Panc1 (cell line): ENCODE results near the gene DCST1. TPM values are rescaled to one million over a fixed set of nuclear protein-coding genes. Genes with fewer than 3 reads are reported as not detected.

Experiments used
- ATAC-seq: fragments of 200-7000 bp; cut with Tn5 transposase; 2 replicates; pipeline ENCODE4 v1.9.1; 2020; ENCODE audit warnings: mild to moderate bottlenecking, moderate library complexity
- BruUV-seq: library from RNA; stranded (reverse); fragments of 400-500 nt; replicated peaks from 2 replicates; lab custom pipeline; 2021; lab: Mats Ljungman, UMichigan
- CTCF ChIA-PET: fragments of 300-600 bp; sonication (Branson Sonifier 250); formaldehyde crosslinking; loops from one replicate; lab custom pipeline; 2022; ENCODE audit warnings: antibody characterized with exemption; lab: Charles Lee
- POLR2A ChIA-PET: fragments of 300-600 bp; sonication (Branson Sonifier 250); formaldehyde crosslinking; loops from one replicate; lab custom pipeline; 2022; ENCODE audit warnings: antibody characterized with exemption; lab: Charles Lee
- DNase-seq: peaks from one replicate; pipeline ENCODE4 v3.0.0-alpha.2; 2010; ENCODE audit warnings: low read depth, low spot score
- H3K27ac ChIP-seq: 2 replicates; pipeline ENCODE4 v1.5.1; 2011; ENCODE audit warnings: mild to moderate bottlenecking, low read length, inconsistent platforms
- H3K27me3 ChIP-seq: fragments of 200-500 bp; sonication (Bioruptor generic); 2 replicates; pipeline ENCODE4 v1.6.0; 2014; ENCODE audit warnings: low read length, inconsistent platforms; ENCODE audit not compliant: control insufficient read depth, insufficient read depth
- H3K36me3 ChIP-seq: fragments of 200-500 bp; sonication (Bioruptor generic); 2 replicates; pipeline ENCODE4 v1.5.1; 2014; ENCODE audit warnings: inconsistent platforms, mild to moderate bottlenecking, low read length, moderate library complexity; ENCODE audit not compliant: control insufficient read depth, insufficient read depth
- H3K4me1 ChIP-seq: 2 replicates; pipeline ENCODE4 v1.5.1; 2011; ENCODE audit warnings: inconsistent platforms, mild to moderate bottlenecking, low read length, moderate library complexity; ENCODE audit not compliant: control insufficient read depth, insufficient read depth
- H3K4me3 ChIP-seq, 2 experiments: 2 replicates each; pipeline ENCODE4 v1.5.1; 2011 to 2012; ENCODE audit warnings: low read depth in 2 of 2, low read length in 2 of 2, mild to moderate bottlenecking in 2 of 2, inconsistent platforms in 1 of 2, moderate library complexity in 1 of 2
- H3K9me3 ChIP-seq: fragments of 200-500 bp; sonication (Bioruptor generic); 2 replicates; pipeline ENCODE4 v1.5.1; 2014; ENCODE audit warnings: low read depth, mild to moderate bottlenecking, inconsistent platforms, low read length, moderate library complexity; ENCODE audit not compliant: control insufficient read depth, insufficient read depth
- POLR2AphosphoS5 ChIP-seq: IDR thresholded peaks from 2 replicates; pipeline ENCODE4 v1.6.1; 2012; ENCODE audit warnings: mild to moderate bottlenecking, low read depth, low read length, moderate library complexity
- SIN3A ChIP-seq: IDR thresholded peaks from 2 replicates; pipeline ENCODE4 v1.6.1; 2012; ENCODE audit warnings: low read depth, mild to moderate bottlenecking, low read length, moderate library complexity, borderline replicate concordance; ENCODE audit not compliant: insufficient read depth
- TCF7L2 ChIP-seq: IDR thresholded peaks from 2 replicates; pipeline ENCODE4 v1.6.1; 2011; ENCODE audit warnings: mild to moderate bottlenecking, low read depth, low read length, inconsistent platforms
- in situ Hi-C: cut with HindIII; loops from 2 replicates; pipeline ENCODE4 v1.10.0; 2016; ENCODE audit warnings: low sequenced_read_pairs, low pct_unique_long_range_greater_than_20kb
- intact Hi-C: fragments of 100-400 bp; cut with micrococcal nuclease; formaldehyde crosslinking; loops from one replicate; pipeline ENCODE4 v1.10.0; 2022; ENCODE audit not compliant: unreplicated experiment
- total RNA-seq: library from RNA; stranded (reverse); gene quantifications from one replicate; pipeline ENCODE4 v1.2.1, GENCODE V29; 2021; ENCODE audit not compliant: unreplicated experiment
- TF ChIP-seq, protein P1 (sequence below): fragments of 450-650 bp; IDR thresholded peaks from 2 replicates; pipeline ENCODE4 v1.5.1; 2017; ENCODE audit warnings: mild to moderate bottlenecking
- TF ChIP-seq, protein P2 (sequence below), 2 experiments: IDR thresholded peaks; 2 replicates each; pipeline ENCODE4 v1.6.1; 2011 to 2012; ENCODE audit warnings: low read depth in 2 of 2, control low read depth in 1 of 2, low read length in 1 of 2, mild to moderate bottlenecking in 1 of 2, moderate library complexity in 1 of 2; ENCODE audit not compliant: insufficient read depth in 1 of 2

The DCST1 gene
- total RNA-seq, 1 experiment from 2014 or later = not detected

- H3K4me3 ChIP-seq = no peak overlapping the region
- H3K9me3 ChIP-seq = no peaks in the 10 kb centered on the region
- TF ChIP-seq, protein P1, sequence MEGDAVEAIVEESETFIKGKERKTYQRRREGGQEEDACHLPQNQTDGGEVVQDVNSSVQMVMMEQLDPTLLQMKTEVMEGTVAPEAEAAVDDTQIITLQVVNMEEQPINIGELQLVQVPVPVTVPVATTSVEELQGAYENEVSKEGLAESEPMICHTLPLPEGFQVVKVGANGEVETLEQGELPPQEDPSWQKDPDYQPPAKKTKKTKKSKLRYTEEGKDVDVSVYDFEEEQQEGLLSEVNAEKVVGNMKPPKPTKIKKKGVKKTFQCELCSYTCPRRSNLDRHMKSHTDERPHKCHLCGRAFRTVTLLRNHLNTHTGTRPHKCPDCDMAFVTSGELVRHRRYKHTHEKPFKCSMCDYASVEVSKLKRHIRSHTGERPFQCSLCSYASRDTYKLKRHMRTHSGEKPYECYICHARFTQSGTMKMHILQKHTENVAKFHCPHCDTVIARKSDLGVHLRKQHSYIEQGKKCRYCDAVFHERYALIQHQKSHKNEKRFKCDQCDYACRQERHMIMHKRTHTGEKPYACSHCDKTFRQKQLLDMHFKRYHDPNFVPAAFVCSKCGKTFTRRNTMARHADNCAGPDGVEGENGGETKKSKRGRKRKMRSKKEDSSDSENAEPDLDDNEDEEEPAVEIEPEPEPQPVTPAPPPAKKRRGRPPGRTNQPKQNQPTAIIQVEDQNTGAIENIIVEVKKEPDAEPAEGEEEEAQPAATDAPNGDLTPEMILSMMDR = no peak
- TF ChIP-seq, protein P2, sequence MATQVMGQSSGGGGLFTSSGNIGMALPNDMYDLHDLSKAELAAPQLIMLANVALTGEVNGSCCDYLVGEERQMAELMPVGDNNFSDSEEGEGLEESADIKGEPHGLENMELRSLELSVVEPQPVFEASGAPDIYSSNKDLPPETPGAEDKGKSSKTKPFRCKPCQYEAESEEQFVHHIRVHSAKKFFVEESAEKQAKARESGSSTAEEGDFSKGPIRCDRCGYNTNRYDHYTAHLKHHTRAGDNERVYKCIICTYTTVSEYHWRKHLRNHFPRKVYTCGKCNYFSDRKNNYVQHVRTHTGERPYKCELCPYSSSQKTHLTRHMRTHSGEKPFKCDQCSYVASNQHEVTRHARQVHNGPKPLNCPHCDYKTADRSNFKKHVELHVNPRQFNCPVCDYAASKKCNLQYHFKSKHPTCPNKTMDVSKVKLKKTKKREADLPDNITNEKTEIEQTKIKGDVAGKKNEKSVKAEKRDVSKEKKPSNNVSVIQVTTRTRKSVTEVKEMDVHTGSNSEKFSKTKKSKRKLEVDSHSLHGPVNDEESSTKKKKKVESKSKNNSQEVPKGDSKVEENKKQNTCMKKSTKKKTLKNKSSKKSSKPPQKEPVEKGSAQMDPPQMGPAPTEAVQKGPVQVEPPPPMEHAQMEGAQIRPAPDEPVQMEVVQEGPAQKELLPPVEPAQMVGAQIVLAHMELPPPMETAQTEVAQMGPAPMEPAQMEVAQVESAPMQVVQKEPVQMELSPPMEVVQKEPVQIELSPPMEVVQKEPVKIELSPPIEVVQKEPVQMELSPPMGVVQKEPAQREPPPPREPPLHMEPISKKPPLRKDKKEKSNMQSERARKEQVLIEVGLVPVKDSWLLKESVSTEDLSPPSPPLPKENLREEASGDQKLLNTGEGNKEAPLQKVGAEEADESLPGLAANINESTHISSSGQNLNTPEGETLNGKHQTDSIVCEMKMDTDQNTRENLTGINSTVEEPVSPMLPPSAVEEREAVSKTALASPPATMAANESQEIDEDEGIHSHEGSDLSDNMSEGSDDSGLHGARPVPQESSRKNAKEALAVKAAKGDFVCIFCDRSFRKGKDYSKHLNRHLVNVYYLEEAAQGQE (IDR thresholded peaks at IDR 0.05; ENCODE audit: insufficient read depth in 1 of 2, low read depth in 2 of 2, low read length in 1 of 2) = no peak
- no peak for TF ChIP-seq SIN3A
- no peak for TF ChIP-seq POLR2AphosphoS5
- TF ChIP-seq TCF7L2 = no peak
- no peaks in the 10 kb centered on the region for H3K27me3 ChIP-seq
- BruUV-seq = no TSS peak
- in situ Hi-C loops = no loop called here
- ATAC-seq (no peak), DNase-seq (no peak)
- no peak overlapping the region for H3K27ac ChIP-seq
- H3K36me3 ChIP-seq = no peaks in the 10 kb centered on the region
- POLR2A ChIA-PET = no interaction called here
- CTCF ChIA-PET = no interaction called here
- peaks cover 10% of the 10 kb centered on the region for H3K4me1 ChIP-seq
- intact Hi-C loops = no loop called here
Observed at GRCh38 chr1:155057104-155057503, 23.5 kb downstream of the DCST1 start.

DNA sequence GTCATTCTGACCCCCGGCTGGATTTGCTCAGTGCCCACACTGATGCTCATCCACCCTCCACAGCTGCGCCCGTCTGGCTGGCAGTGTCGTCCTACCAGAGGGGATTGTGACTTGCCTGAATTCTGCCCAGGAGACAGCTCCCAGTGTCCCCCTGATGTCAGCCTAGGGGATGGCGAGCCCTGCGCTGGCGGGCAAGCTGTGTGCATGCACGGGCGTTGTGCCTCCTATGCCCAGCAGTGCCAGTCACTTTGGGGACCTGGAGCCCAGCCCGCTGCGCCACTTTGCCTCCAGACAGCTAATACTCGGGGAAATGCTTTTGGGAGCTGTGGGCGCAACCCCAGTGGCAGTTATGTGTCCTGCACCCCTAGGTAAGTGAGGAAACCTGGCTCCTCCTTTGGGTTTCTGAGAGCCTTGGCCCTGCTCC is 24.2 kb downstream of the DCST1 start:
- no peak for ATAC-seq
- BruUV-seq = no TSS peak
- no peak for DNase-seq
- Histone ChIP-seq H3K27ac (no peak overlapping the region), H3K9me3 (no peaks in the 10 kb centered on the region), H3K4me3 (no peak overlapping the region), H3K4me1 (peaks cover 6% of the 10 kb centered on the region), H3K27me3 (no peaks in the 10 kb centered on the region), H3K36me3 (no peaks in the 10 kb centered on the region)
- TF ChIP-seq SIN3A (no peak), POLR2AphosphoS5 (no peak)
- CTCF ChIA-PET = no interaction called here
- in situ Hi-C loops (no loop called here), intact Hi-C loops (no loop called here)
- POLR2A ChIA-PET = no interaction called here

DNA sequence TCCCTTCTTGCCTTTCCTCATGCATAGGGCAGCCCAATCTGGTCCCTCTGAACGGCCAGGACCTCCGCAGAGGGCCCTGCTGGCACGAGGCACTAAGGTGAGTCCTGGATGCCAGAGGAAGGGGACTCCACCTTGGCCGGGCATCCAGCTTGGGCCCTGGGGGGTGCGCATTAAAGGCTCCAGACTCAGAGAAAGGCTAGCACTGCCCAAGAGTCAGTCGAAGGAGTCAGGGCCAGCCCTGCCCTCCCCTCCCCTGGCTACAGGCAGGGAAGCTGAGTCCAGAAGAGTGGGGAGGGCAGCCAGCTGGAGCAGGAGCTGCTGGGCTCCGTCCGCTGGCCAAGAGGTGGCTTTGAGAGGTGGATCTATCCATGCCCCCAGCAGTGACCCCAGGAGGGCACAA is 27.1 kb downstream of the DCST1 start:
- ChIA-PET POLR2A (no interaction called here), CTCF (interaction anchor here (0.6 to 3.0 kb wide), 4 partner anchors 10 to 24 kb away, joined by 4 to 16 read pairs (median 8); partner anchors contain the start of gene ADAM15)
- DNase-seq (no peak), ATAC-seq (no peak)
- no peaks in the 10 kb centered on the region for H3K27me3 ChIP-seq
- no peaks in the 10 kb centered on the region for H3K9me3 ChIP-seq
- in situ Hi-C loops = no loop called here
- no TSS peak for BruUV-seq
- intact Hi-C loops = loop anchor here (2.0 kb wide), 1 partner anchor 104 kb away; the partner anchor contains the start of gene PBXIP1
- H3K4me1 ChIP-seq = peaks cover 19% of the 10 kb centered on the region
- no peak overlapping the region for H3K4me3 ChIP-seq
- H3K36me3 ChIP-seq = no peaks in the 10 kb centered on the region; the same call in 1 of the 2 replicates
- no peak overlapping the region for H3K27ac ChIP-seq
- no peak for TF ChIP-seq TCF7L2
- TF ChIP-seq, protein P1 = no peak
- TF ChIP-seq, protein P2 (IDR thresholded peaks at IDR 0.05; ENCODE audit: insufficient read depth in 1 of 2, low read depth in 2 of 2, low read length in 1 of 2) = no peak
- TF ChIP-seq POLR2AphosphoS5 = no peak
- TF ChIP-seq SIN3A = no peak
